GM11168 (cell line): ENCODE results near the gene OR52H1.

Source experiments
- in situ Hi-C: fragments of 300-500 bp; cut with MboI; formaldehyde crosslinking; loops from one replicate; pipeline ENCODE4 v1.12.0; 2022; ENCODE audit warnings: low sequenced_read_pairs; ENCODE audit not compliant: unreplicated experiment

The OR52H1 gene

GRCh38 chr11:5536482-5536881 is 11.9 kb downstream of the OR52H1 start:
- in situ Hi-C loops: no loop called here

- in situ Hi-C loops: no loop called here
Observed at GRCh38 chr11:5534046-5534445, 14.3 kb downstream of the OR52H1 start.

- in situ Hi-C loops: no loop called here
Observed at GRCh38 chr11:5531053-5531831, 17.1 kb downstream of the OR52H1 start.

- in situ Hi-C loops: no loop called here
Observed at GRCh38 chr11:5528495-5528894, 19.8 kb downstream of the OR52H1 start.

- in situ Hi-C loops: no loop called here
Observed at GRCh38 chr11:5527716-5528115, 20.6 kb downstream of the OR52H1 start.

GRCh38 chr11:5524756-5525155 is 23.6 kb downstream of the OR52H1 start:
- in situ Hi-C loops: no loop called here

- in situ Hi-C loops: no loop called here
Observed at GRCh38 chr11:5522308-5522707, 26.0 kb downstream of the OR52H1 start.

GRCh38 chr11:5521540-5521939 is 26.8 kb downstream of the OR52H1 start:
- in situ Hi-C loops: no loop called here

- in situ Hi-C loops: no loop called here
Observed at GRCh38 chr11:5516599-5516998, 31.7 kb downstream of the OR52H1 start, which contains the start of gene UBQLNL. TSS of gene UBQLNL (minus strand) at chr11:5516699. CDS start at chr11:5516441, 258 bp downstream.

- in situ Hi-C loops: no loop called here
Observed at GRCh38 chr11:5514841-5515240, 33.5 kb downstream of the OR52H1 start.

GRCh38 chr11:5509803-5510202 is 38.5 kb downstream of the OR52H1 start, which contains the start of gene UBQLN3:
TSS of gene UBQLN3 (minus strand) at chr11:5509957. CDS start at chr11:5509558, 399 bp downstream.
- in situ Hi-C loops: no loop called here

GRCh38 chr11:5508605-5509004 is 39.7 kb downstream of the OR52H1 start:
- in situ Hi-C loops: no loop called here

GRCh38 chr11:5507933-5508305 is 40.4 kb downstream of the OR52H1 start:
- in situ Hi-C loops: no loop called here

GRCh38 chr11:5507177-5507932 is 41.0 kb downstream of the OR52H1 start:
- in situ Hi-C loops: no loop called here

GRCh38 chr11:5505363-5506048 is 42.8 kb downstream of the OR52H1 start:
- in situ Hi-C loops: no loop called here

GRCh38 chr11:5504403-5504921 is 43.9 kb downstream of the OR52H1 start:
- in situ Hi-C loops: no loop called here

- in situ Hi-C loops: no loop called here
Observed at GRCh38 chr11:5500393-5500801, 47.9 kb downstream of the OR52H1 start.

- in situ Hi-C loops: loop anchor here (25.0 kb wide), 1 partner anchor 313 kb away; the partner anchor contains the start of gene OR52N2
Observed at GRCh38 chr11:5499671-5500070, 48.7 kb downstream of the OR52H1 start.
